ENCODE data around the gene ANKRD11.

ANKRD11 gene

GRCh38 chr16:89490439-89491237, at the start of gene ANKRD11:
Gene ANKRD11 (minus strand): TSS chr16:89490561. CDS start chr16:89317019, 173,542 bp downstream.
- DNase-seq (ENCODE audit: low spot score): peak; percentile 100

GRCh38 chr16:89538286-89538685, 47.9 kb upstream of the ANKRD11 start:
- DNase-seq (ENCODE audit: low spot score): no peak

- DNase-seq (ENCODE audit: low spot score): no peak
Measured at GRCh38 chr16:89537549-89537925, 47.2 kb upstream of the ANKRD11 start.

GRCh38 chr16:89536886-89537548, 46.7 kb upstream of the ANKRD11 start:
- DNase-seq (ENCODE audit: low spot score): no peak

GRCh38 chr16:89536371-89536770, 46.0 kb upstream of the ANKRD11 start:
- DNase-seq (ENCODE audit: low spot score): no peak

GRCh38 chr16:89534252-89534756, 43.9 kb upstream of the ANKRD11 start:
- DNase-seq (ENCODE audit: low spot score): no peak

- DNase-seq (ENCODE audit: low spot score): no peak
Measured at GRCh38 chr16:89531821-89532526, 41.6 kb upstream of the ANKRD11 start.

DNA sequence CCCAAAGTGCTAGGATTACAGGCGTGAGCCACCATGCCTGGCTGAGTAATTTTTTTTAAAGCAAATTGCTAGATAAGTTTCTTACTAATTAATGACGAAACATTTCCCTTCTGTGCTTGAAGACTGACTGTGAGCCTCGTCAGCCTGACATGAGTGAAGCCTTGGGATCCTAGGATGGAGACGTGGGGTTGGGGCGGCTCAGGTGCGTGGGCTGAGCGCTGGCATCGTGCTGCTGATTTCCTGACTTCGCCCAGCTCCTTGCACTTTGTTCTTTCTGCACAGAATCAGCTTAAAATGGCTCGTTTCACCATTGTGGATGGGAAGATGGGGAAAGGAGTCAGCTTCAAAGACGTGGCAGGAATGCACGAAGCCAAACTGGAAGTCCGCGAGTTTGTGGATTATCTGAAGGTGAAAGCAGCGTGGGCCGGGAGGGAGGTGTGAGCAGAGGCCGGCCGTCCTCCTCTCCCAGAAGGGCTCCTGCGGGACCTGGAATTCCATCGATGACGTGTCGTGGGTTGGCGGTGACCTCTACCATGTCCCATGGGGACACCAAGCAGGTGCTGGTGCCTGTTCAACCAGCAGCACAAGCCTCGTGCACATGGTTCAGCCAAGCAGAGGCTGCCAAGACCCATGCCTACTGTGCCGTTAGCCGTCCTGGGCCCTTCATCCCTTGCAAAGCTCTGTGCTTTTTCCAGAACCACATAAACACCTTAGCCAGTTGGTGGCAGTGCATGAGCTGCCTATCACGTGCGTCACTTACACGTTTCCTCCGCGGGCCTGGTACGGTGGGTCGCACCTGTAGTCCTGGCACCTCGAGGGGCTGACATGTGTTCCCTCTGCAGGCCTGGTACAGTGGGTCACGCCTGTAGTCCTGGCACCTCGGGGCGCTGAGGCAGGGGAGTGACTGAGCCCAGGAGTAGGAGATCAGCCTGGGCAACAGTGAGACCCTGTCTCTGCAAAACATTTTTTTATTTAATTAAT, 40.3 kb upstream of the ANKRD11 start:
- no peak for DNase-seq (ENCODE audit: low spot score)

DNA sequence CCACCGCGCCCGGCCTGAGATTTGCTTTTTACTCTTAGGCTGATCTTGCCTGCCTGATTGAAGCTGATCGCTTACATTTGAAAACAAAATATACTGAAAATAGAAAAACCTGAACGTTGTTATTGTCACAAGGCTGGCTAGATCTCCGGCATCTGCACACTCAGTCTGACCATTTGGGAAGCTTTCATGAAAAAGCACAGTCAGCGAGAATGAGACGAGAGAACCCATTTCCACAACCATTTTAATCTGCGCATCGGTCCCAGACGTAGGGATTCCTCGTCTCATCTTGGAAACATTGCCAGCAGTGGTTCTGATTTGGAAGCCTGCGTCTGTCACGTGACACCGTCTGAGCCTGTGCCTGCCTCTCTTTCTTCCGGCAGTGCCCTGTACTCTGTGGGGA, 38.7 kb upstream of the ANKRD11 start:
- DNase-seq (ENCODE audit: low spot score): no peak

DNA sequence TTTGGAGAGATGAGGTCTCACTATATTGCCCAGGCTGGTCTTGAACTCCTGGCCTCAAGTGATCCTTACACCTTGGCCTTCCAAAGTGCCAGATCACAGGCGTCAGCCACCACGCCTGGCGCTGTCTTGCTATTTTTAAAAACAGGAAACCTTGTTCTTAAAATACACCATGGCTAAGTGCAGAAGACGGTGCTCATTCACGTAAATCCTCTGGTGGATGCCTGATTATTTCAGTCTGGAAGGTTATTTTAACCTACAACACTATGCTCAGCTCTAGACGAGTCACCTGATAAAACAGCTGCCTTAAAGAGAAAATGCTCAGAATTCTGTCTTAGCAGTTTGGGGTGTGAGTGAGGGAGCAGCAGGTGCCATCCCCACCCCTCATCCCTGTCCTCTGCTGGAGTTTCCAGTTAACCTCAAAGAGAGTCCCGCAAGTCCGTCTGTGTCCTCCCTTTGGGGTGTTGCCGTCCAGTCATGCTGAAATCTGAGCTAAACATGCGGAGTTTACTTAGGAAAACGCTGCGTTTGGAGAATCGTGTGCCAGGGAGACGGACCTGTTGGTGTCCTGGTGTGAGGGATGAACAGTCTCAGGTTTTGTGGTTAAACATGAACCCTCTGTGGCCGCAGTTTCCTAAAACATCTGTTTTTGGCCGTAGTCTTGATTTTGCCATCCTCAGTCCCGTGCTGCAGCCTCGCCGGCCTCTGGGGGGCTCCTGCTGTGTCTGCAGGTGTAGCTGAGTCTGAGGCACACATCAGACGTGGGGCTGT, 35.0 kb upstream of the ANKRD11 start:
- DNase-seq (ENCODE audit: low spot score): no peak

GRCh38 chr16:89523680-89524344, 33.5 kb upstream of the ANKRD11 start:
- no peak for DNase-seq (ENCODE audit: low spot score)

DNA sequence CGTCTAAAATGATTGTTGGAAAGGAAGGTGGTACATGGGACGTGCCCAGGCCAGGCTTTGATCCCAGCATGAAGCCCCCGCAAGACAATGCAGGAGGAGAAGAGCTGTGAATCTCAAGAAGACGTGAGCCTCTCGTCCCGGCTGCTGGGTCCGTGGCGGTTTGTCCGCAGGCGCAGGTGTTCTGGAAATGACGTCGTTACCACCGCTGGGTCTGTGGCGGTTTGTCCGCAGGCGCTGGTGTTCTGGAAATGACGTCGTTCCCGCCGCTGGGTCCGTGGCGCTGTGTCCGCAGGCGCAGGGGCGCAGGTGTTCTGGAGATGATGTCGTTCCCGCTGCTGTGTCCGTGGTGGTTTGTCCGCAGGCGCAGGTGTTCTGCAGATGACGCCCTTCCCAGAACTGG, 31.9 kb upstream of the ANKRD11 start:
- DNase-seq (ENCODE audit: low spot score): no peak

DNA sequence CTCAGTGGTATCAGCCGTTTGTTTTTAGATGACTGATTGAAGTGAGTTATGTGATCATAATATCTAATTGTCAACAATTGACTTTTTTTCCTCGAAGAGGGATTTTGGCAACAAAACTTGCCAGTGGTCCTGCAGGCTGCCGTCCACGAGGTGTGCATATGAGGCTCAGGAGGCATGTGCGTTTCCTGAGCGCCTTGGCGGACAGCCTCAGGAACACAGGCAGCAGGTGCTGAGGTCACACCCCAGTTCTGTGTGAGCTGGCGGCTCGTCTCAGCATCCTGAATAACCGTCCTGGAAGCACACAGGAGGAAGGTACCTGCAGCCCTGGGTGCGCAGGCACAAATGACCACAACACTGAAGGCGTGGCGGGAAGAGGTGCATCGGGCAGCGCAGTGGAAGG, 29.5 kb upstream of the ANKRD11 start:
- no peak for DNase-seq (ENCODE audit: low spot score)

DNA sequence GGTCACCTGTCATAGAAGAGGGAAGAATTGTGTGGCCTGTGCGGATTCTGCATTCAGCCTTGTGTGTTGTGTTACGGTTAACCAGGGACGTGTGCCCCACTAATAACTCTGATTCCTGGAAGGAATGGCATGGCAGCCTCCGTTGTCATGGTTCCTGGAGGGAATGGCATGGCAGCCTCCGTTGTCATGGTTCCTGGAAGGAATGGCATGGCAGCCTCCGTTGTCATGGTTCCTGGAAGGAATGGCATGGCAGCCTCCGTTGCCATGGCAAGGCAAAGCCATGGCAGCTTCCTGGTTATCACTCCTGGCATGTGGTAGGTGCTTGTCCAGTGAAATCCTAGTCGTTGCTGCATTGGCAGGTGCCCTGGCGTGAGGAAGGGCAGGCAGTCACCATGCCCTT, 26.8 kb upstream of the ANKRD11 start:
- DNase-seq (ENCODE audit: low spot score): no peak

- DNase-seq (ENCODE audit: low spot score): no peak
Measured at GRCh38 chr16:89512453-89512852, 22.1 kb upstream of the ANKRD11 start.

- DNase-seq (ENCODE audit: low spot score): no peak
Measured at GRCh38 chr16:89511374-89511773, 21.0 kb upstream of the ANKRD11 start.

- DNase-seq (ENCODE audit: low spot score): no peak
Measured at GRCh38 chr16:89510526-89510925, 20.2 kb upstream of the ANKRD11 start.

DNA sequence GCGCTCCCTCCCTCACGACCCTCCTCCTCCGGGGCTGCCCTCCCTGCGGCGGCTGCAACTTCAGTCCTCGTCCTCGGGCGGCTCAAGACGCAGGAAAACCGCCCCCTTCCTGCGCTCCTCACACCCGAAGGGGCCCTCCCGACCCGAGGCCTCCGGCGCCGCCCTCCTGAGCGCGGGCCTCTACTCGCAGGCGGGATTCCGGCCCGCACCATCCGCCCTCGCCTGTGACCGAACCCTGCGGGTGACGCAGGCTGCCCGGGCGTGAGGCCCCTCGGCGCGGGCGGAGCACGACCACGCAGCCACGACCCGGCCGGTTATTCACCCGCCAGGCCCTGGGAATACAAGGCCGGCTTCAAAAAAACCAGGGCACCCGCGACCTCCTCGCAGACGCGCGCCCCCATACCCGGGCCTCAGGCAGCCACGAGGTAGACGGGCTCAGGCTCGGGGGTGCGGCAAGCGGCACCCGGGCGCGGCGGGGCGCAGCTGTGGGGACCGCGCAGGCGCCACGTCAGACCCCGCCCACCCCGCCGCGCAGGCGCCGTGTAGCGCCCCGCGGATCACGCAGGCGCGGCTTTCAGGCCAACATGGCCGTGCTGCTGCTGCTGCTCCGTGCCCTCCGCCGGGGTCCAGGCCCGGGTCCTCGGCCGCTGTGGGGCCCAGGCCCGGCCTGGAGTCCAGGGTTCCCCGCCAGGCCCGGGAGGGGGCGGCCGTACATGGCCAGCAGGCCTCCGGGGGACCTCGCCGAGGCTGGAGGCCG, 17.7 kb upstream of the ANKRD11 start, which contains the start of gene SPG7:
Gene SPG7, plus strand, starts transcription at position 570 of the 757 bp plus-strand sequence. Its CDS starts 15 bp downstream, at position 585.
- peak; percentile 100 for DNase-seq (ENCODE audit: low spot score)

DNA sequence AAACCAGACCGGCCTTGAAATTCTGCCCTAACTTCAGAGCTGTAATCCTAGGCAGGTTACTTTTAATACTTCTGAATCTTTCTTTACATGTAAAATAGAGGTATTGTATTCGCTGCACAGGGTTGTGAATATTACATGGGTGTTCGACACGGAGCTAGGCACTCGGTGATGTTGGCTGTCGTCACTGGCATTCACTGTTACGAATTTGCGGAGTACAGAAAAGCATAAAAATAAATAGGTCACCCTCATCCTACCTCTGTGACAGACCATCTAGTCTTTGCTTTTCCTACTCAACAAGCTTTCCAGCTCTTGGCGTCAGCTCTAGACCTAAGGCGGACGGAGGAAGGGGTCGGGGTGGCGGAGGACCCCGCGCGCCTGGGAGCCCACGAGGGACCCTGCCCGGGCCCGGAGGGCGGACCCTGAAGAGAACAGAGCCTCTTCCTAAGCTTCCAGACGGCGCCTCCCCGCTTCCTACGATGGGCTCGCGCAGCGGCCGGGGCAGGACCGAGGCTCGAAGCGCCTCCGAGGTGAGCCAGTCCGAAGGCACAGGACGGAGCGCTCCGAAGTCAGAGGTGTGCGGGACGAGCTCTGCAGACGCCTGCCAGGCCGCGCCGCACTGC, 17.0 kb upstream of the ANKRD11 start:
- DNase-seq (ENCODE audit: low spot score): no peak
